ENCODE data around the gene GOLT1A.

The GOLT1A gene

GRCh38 chr1:204191456-204191855 is 22.3 kb downstream of the GOLT1A start:
- DNase-seq (ENCODE audit: low spot score): peak; percentile 23

- DNase-seq (ENCODE audit: low spot score): peak; percentile 17
Measured at GRCh38 chr1:204190212-204191211, 23.3 kb downstream of the GOLT1A start.

DNA sequence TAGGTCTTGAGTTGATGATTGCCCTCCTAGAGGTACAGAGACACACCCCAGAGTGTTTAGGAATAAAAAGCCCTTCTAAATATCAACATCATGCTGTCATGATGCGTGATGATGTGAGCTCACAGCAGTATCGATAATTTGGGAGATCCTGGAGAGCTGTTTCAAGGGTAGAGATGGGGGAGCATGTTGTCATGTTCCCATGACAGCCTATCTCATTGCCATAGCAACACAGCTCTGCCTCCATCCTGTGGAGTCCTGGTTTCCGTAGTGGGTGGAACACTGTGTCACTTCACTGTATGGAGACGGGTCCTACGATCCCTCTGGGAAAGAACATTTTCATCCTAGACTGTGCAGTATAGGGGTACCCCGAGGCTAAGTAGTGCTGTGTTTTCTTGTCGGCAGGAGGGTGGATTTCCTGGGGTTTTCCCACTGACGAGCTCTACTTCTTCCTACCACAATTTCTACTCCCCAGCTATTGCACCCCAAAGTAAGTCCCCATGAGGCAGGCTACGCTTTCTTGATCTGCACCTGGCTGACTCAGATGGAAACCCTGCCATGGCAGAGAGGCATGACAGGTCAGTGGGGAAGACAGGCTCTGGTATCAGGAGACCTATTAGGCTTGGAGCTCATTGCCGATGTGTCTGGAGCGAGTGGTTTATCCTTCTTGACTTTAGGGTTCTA is 24.7 kb downstream of the GOLT1A start:
- DNase-seq (ENCODE audit: low spot score): no peak

DNA sequence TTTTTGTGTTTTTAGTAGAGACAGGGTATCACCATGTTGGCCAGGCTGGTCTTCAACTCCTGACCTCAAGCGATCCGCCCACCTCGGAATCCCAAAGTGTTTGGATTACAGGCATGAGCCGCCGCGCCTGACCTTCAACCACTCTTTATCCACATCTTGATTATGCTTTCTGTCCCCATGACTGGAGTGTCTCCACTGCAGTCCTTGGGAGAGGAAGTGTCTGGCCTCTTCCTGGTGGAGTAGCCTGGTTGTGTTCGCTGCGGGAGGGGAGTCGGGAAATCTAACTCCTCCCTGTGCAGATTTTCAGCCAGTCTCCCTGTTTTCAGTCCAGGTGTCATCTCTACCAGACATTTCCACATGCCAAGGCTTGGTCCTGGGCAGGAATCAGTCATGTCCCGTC is 27.2 kb downstream of the GOLT1A start:
- DNase-seq (ENCODE audit: low spot score): no peak

DNA sequence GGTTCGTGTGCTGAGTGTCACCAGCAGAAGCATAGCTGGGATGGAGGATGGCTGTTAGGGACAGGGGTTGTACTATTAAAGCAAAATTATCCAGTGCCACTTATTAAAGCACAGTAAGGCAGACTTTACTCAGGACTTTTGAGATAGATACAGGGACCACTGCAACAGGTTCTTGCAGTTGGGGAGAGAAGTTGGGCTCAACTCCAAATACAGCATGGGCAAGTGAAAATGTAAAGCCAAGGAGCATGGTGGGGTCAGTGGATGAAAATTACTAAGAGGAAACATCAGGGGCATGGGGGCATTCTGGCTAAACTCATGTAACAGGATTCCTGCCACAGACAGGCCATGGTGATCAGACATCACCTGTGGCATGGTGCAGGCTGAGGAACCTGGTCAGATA is 32.7 kb downstream of the GOLT1A start:
- DNase-seq (ENCODE audit: low spot score): no peak

GRCh38 chr1:204180133-204180532 is 33.7 kb downstream of the GOLT1A start:
- no peak for DNase-seq (ENCODE audit: low spot score)

GRCh38 chr1:204178487-204179281 is 35.1 kb downstream of the GOLT1A start:
- DNase-seq (ENCODE audit: low spot score): no peak

GRCh38 chr1:204177133-204177532 is 36.7 kb downstream of the GOLT1A start:
- no peak for DNase-seq (ENCODE audit: low spot score)

DNA sequence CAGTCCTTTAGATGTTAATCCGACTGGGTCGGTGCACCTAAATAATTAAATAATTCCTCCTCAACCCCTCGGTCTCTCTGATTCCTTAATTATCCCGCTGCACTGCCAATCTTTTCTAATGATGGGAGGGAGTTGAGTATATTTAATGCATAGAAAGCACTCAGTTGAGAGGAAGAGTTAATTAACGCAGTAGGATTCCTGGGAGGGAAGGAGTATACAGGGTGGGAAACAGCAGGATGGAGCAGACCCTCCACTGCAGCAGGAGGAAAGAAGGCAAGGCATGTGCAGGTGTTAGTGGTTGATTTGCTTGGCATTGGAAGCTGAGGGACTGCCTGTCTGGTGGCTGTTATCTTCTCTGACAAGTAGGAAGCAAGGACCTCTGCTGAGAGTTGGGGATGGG is 37.7 kb downstream of the GOLT1A start:
- DNase-seq (ENCODE audit: low spot score): no peak

GRCh38 chr1:204174958-204175357 is 38.8 kb downstream of the GOLT1A start:
- no peak for DNase-seq (ENCODE audit: low spot score)

GRCh38 chr1:204172404-204173029 is 41.3 kb downstream of the GOLT1A start:
- peak; percentile 28 for DNase-seq (ENCODE audit: low spot score)

DNA sequence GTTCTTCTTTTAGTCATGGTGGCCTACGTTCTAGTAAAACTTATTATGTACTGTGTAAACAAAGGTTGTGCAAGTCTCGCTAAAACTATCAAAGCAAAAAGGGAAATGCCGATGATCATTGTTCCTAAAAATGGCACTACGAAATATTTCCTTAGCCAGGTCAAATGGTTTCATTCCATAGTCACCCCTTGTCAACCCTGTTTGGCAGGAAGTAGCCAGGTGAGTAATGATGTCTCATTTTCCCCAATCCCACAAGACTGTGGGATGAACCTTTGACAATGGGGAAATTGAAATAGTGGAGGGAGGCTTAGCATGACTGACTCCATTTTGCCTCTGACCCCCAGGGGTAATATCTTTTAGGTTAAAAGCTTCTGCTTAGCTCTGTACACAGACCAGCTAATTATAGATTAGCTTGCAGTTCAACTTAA is 42.0 kb downstream of the GOLT1A start:
- no peak for DNase-seq (ENCODE audit: low spot score)

DNA sequence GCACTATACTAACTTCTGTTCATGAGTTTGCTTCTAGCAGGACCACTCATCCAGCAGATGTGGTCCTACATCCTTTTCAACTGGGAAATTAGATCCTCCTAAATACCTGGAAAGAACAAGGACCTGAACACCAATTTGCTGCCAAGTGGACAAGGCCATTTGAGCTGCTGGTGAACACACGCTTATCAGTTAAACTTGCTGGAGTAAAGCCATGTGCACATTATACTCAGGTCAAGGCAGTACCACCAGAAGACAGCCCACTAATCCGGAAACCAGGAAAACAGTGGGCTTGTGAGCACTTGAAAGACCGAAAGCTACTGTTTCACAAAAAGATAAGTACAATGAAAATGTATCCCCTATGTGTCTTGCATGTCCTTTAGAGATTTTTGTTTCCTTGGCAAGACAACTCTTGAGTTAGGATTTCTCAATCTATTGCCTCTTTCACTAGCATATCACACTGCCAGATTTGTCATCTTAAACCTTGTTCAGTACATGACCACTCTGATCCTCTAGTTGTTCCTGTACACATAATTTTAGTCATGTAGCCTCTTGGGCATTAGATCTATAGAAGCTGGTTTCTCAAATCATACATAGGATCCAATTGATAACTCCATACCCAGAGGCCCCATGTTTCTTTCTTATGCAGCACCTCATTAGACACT is 43.2 kb downstream of the GOLT1A start:
- no peak for DNase-seq (ENCODE audit: low spot score)

- no peak for DNase-seq (ENCODE audit: low spot score)
Measured at GRCh38 chr1:204169858-204170257, 43.9 kb downstream of the GOLT1A start.

DNA sequence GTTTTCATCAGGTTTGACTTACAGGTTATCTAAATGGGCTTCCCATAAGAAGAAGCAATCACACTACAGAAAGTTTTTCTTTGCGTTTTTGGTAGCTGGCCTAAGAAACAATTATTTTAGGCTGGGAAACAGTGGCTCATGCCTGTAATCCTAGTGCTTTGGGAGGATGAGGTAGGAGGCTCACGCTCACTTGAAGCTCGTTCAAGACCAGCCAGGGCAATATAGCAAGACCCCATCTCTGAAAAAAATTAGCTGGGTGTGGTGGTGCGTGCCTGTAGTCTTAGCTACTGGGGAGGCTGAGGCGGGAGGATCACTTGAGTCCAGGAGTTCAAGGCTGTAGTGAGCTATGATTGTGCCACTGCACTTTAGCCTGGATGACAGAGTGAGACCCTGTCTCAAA is 46.1 kb downstream of the GOLT1A start:
- no peak for DNase-seq (ENCODE audit: low spot score)

DNA sequence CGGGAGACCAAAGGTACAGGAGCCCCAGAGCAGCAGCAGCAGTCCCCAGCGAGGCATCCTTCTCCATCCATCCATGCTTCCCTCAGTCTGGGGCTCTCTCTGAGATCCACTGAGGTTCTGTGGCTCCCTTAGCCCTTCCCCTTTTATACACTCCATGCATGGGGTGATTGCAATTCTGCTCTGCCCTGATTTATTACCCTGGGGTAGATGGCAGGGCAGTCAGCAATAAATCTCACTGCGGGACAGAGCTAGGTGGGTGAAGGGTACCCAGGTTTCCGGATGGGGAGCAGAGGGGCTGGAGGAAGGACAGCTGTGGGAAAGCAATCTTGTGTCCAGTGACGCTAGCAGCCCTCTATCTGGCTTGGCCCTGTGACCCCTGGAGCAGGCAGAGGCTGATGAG is 47.6 kb downstream of the GOLT1A start, which contains the start of gene REN:
Gene REN (minus strand): TSS at position 119 of the 400 bp plus-strand sequence. CDS start 44 bp downstream, at position 75.
- no peak for DNase-seq (ENCODE audit: low spot score)

- peak; percentile 55 for DNase-seq (ENCODE audit: low spot score)
Measured at GRCh38 chr1:204162494-204163074, 51.2 kb downstream of the GOLT1A start.

GRCh38 chr1:204161609-204162493 is 51.9 kb downstream of the GOLT1A start:
- no peak for DNase-seq (ENCODE audit: low spot score)

- DNase-seq (ENCODE audit: low spot score): no peak
Measured at GRCh38 chr1:204157962-204158361, 55.8 kb downstream of the GOLT1A start.

GRCh38 chr1:204155881-204156280 is 57.9 kb downstream of the GOLT1A start:
- DNase-seq (ENCODE audit: low spot score): no peak

Data from pons (tissue), 1 donor.